AG10803 (cell line): ENCODE data around the gene ETV7.

Experiments
- DNase-seq: peaks from one replicate; pipeline ENCODE4 v3.0.0; 2010; ENCODE audit warnings: low read depth
- H3K4me3 ChIP-seq: 2 replicates; pipeline ENCODE4 v1.5.1; 2011; ENCODE audit warnings: mild to moderate bottlenecking, low read length, control low read depth
- TF ChIP-seq, protein P1 (sequence below): conservative IDR thresholded peaks from 2 replicates; pipeline ENCODE4 v1.5.1; 2011; ENCODE audit warnings: mild to moderate bottlenecking, low read length, control low read depth, inconsistent platforms

Gene ETV7

GRCh38 chr6:36334832-36335459 is 52.5 kb downstream of the ETV7 start:
- TF ChIP-seq, protein P1, sequence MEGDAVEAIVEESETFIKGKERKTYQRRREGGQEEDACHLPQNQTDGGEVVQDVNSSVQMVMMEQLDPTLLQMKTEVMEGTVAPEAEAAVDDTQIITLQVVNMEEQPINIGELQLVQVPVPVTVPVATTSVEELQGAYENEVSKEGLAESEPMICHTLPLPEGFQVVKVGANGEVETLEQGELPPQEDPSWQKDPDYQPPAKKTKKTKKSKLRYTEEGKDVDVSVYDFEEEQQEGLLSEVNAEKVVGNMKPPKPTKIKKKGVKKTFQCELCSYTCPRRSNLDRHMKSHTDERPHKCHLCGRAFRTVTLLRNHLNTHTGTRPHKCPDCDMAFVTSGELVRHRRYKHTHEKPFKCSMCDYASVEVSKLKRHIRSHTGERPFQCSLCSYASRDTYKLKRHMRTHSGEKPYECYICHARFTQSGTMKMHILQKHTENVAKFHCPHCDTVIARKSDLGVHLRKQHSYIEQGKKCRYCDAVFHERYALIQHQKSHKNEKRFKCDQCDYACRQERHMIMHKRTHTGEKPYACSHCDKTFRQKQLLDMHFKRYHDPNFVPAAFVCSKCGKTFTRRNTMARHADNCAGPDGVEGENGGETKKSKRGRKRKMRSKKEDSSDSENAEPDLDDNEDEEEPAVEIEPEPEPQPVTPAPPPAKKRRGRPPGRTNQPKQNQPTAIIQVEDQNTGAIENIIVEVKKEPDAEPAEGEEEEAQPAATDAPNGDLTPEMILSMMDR = no peak
- no peak for DNase-seq
- H3K4me3 ChIP-seq = no peak overlapping the region

DNA sequence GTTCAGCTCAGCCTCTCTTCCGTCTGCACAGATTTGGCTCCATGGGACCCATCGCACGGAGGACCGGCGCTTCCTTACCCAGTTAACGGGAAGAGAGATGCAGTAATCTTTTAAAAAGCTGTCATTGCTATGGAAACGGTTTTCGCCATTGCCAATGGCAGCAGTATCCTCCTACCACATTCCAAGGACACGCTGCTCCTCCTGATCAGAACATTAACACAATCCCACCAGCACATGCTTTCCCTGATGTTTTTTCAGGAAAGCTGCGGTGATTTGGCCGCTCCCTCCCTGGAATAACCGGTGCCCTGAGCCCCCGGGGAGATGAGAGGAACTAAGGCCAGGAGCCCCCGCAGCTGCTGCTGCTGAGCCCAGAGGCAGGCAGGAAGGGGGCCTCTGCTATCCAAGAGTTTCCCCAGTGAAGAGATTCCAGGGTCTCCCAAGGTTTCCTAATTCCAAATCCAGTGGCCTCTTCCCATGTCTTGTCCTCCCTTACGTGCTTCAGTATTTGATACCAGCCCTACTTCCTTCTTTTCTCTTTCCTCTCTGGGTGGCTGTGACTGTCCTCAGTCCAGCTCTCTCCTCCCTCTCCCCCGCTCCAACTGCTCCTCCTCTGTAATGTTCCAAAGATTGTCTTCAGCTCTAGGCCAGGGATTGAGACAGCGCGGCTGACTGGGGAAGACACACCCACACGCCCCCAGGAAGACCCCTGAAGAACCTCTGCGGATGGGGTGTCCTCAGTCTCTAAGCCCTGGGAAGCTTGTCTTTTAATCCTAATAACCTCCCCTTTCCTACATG is 53.3 kb downstream of the ETV7 start:
- H3K4me3 ChIP-seq = no peak overlapping the region
- TF ChIP-seq, protein P1 = no peak
- peak; percentile 21 for DNase-seq

DNA sequence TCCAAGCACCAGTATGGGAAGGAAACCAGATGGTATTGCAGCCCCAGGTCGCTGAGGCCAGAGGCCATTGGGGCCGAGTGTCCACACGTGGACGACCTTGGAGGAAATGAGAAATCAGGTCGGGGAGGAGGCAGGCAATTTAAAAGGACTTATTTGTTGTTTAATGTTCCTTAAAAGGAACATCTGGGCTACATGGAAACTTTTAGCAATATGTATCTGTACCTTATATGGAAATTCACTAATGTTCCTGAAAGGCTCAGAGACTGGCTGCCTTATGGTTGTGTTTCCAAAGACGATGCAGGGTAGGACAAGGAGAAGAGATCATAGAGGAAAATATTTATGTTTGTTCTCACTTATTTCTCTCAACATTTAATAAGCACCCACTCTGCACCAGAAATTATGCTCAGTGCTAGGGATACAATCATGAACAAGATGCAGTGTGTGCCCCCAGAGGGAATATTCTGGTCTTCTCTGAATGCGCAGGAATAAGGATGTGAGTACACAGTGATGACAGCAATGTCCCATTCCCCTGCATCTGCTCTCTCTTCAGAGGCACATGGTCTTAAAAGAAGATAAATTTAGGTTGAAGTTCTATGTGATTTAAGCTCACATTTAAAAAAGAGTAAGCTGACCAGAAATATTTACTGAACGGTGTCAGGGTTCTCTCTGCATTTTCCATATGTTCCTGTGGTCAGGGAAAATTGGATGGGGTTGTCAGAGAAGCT is 54.1 kb downstream of the ETV7 start:
- H3K4me3 ChIP-seq = no peak overlapping the region
- TF ChIP-seq, protein P1 = no peak
- no peak for DNase-seq

DNA sequence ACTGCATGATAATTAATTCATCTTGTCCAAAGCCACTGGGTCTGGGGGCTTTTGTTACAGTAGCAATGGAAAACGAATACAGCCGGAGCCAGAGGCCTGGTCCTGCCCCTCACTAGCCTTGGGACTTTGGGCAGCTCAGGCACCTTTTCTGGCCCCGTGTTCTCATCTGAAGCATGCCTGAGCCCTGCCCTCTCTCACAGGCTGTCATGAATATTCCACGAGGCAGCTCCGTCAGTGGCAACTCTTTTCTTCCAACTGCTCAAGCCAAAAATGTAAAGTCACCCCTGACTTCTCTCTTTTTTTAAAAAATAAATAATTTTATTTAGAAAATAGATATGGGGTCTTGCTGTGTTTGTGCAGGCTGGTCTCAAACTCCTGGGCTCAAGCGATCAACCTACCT is 56.1 kb downstream of the ETV7 start:
- TF ChIP-seq, protein P1 = no peak
- no peak for DNase-seq
- H3K4me3 ChIP-seq = no peak overlapping the region

GRCh38 chr6:36330366-36330765 is 57.1 kb downstream of the ETV7 start:
- no peak overlapping the region for H3K4me3 ChIP-seq
- no peak for DNase-seq
- TF ChIP-seq, protein P1 = no peak

DNA sequence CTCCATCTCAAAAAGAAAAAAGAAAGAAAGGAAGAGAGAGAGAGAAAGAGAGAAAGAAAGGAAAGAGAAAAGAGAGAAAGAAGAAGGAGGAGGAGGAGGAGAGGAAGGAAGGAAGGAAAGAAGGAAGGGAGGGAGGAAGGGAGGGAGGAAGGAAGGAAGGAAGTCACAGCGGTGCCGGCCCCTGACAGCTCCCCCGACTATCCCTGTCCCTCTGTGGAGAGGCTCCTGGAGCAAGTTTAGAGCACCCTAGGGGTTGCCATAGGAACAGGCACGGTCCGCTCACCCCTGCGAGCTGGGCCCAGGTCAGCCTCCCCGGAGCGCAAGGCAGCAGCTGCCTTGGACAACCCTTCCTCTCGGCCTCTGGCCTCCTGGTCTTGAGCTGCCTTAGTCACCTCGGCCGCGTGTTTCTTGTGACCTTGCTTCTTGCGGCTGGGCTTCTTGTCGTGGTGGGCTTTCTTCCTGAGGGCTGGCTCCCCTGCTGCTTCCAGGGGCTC is 57.6 kb downstream of the ETV7 start:
- TF ChIP-seq, protein P1 = no peak
- H3K4me3 ChIP-seq = no peak overlapping the region
- no peak for DNase-seq
